ENCODE data around the gene DNAJC8.

DNAJC8 gene

DNA sequence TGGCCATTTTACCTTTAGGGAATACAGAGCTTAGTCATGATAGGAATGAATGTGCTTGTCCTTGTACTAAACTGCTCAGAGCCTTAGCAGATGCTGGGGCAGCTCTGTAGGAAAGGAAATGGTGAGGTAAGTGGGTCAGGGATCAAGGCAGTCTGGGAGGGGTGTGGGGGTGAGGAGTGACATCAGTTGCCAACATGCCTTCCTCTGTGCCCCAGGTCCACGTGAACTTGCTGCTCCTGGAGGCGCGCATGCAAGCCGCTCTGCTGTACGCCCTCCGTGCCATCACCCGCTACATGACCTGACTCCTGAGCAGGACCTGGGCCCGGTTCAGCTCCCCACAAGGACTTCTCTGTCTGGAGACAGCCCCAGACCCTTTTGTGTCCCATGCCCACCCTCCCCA, 47.7 kb upstream of the DNAJC8 start:
- no peaks in the 10 kb centered on the region for H3F3A ChIP-seq (ENCODE audit: control insufficient read depth, insufficient read depth)
- no peaks in the 10 kb centered on the region for H3K9me2 ChIP-seq (replicated peaks; ENCODE audit: control insufficient read depth, low read length)
- no peaks in the 10 kb centered on the region for H3K27me3 ChIP-seq (ENCODE audit: control insufficient read depth, low read length)
- H3K4me2 ChIP-seq (ENCODE audit: low read length): no peak overlapping the region
- no peaks in the 10 kb centered on the region for H4K20me1 ChIP-seq (ENCODE audit: control insufficient read depth, insufficient read depth, low read depth, low read length)
- TF ChIP-seq, protein P1, sequence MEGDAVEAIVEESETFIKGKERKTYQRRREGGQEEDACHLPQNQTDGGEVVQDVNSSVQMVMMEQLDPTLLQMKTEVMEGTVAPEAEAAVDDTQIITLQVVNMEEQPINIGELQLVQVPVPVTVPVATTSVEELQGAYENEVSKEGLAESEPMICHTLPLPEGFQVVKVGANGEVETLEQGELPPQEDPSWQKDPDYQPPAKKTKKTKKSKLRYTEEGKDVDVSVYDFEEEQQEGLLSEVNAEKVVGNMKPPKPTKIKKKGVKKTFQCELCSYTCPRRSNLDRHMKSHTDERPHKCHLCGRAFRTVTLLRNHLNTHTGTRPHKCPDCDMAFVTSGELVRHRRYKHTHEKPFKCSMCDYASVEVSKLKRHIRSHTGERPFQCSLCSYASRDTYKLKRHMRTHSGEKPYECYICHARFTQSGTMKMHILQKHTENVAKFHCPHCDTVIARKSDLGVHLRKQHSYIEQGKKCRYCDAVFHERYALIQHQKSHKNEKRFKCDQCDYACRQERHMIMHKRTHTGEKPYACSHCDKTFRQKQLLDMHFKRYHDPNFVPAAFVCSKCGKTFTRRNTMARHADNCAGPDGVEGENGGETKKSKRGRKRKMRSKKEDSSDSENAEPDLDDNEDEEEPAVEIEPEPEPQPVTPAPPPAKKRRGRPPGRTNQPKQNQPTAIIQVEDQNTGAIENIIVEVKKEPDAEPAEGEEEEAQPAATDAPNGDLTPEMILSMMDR (IDR thresholded peaks at IDR 0.05; ENCODE audit: low read depth, low read length, poor library complexity, severe bottlenecking): no peak
- no peak for TF ChIP-seq EZH2phosphoT487 (IDR thresholded peaks at IDR 0.05; ENCODE audit: borderline replicate concordance, low read length)
- no peaks in the 10 kb centered on the region for H3K9me3 ChIP-seq (ENCODE audit: control insufficient read depth, insufficient read depth, low read length)
- H3K4me3 ChIP-seq (ENCODE audit: low read length): no peak overlapping the region
- no peaks in the 10 kb centered on the region for H3K4me1 ChIP-seq (ENCODE audit: control insufficient read depth, low read length)
- no peak overlapping the region for H3K27ac ChIP-seq (ENCODE audit: low read depth, low read length)
- H3K79me2 ChIP-seq (ENCODE audit: control insufficient read depth, low read length): no peaks in the 10 kb centered on the region
- H3K36me3 ChIP-seq (ENCODE audit: control insufficient read depth, low read length): peaks cover 14% of the 10 kb centered on the region

DNA sequence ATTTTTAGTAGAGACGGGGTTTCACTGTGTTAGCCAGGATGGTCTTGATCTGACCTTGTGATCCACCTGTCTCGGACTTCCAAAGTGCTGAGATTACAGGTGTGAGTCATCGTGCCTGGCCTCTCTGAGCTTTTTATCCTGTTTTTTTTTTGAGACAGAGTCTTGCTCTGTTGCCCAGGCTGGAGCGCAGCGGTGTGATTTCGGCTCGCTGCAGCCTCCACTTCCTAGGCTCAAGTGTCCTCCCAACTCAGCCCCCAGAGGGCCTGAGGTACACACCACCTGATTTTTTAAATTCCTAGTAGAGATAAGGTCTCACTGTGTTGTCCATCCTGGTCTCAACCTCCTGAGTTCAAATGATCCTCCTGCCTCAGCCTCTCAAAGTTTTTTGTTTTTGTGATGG, 46.9 kb upstream of the DNAJC8 start:
- no peak overlapping the region for H3K27ac ChIP-seq (ENCODE audit: low read depth, low read length)
- H3F3A ChIP-seq (ENCODE audit: control insufficient read depth, insufficient read depth): no peaks in the 10 kb centered on the region
- TF ChIP-seq, protein P1 (IDR thresholded peaks at IDR 0.05; ENCODE audit: low read depth, low read length, poor library complexity, severe bottlenecking): no peak
- TF ChIP-seq EZH2phosphoT487 (IDR thresholded peaks at IDR 0.05; ENCODE audit: borderline replicate concordance, low read length): no peak
- no peaks in the 10 kb centered on the region for H3K9me3 ChIP-seq (ENCODE audit: control insufficient read depth, insufficient read depth, low read length)
- H4K20me1 ChIP-seq (ENCODE audit: control insufficient read depth, insufficient read depth, low read depth, low read length): no peaks in the 10 kb centered on the region
- H3K4me2 ChIP-seq (ENCODE audit: low read length): no peak overlapping the region
- H3K4me1 ChIP-seq (ENCODE audit: control insufficient read depth, low read length): no peaks in the 10 kb centered on the region
- H3K27me3 ChIP-seq (ENCODE audit: control insufficient read depth, low read length): no peaks in the 10 kb centered on the region
- peaks cover 14% of the 10 kb centered on the region for H3K36me3 ChIP-seq (ENCODE audit: control insufficient read depth, low read length)
- no peaks in the 10 kb centered on the region for H3K79me2 ChIP-seq (ENCODE audit: control insufficient read depth, low read length)
- no peaks in the 10 kb centered on the region for H3K9me2 ChIP-seq (replicated peaks; ENCODE audit: control insufficient read depth, low read length)
- H3K4me3 ChIP-seq (ENCODE audit: low read length): no peak overlapping the region

DNA sequence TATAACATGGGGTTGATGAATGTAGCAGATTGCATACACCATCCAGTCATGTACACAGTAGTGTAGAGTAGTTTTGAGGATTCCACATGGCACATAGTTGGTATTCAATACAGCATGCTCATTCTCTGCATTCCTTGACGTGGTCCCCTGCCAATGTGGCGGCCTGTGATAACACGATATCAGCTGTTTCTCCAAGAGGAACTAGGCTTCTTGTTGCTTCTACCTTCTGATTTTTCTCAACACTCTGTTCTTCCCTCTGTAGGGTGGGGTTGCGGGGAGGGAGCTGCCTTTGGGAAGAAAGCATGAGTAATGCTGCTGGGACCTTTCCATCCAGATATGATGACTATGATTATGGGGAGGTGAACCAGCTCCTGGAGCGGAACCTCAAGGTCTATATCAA, 45.9 kb upstream of the DNAJC8 start:
- Histone ChIP-seq H3K9me3 (ENCODE audit: control insufficient read depth, insufficient read depth, low read length) (no peaks in the 10 kb centered on the region), H3K27me3 (ENCODE audit: control insufficient read depth, low read length) (no peaks in the 10 kb centered on the region), H3K79me2 (ENCODE audit: control insufficient read depth, low read length) (no peaks in the 10 kb centered on the region), H3K27ac (ENCODE audit: low read depth, low read length) (no peak overlapping the region), H3K36me3 (ENCODE audit: control insufficient read depth, low read length) (peaks cover 22% of the 10 kb centered on the region), H3K9me2 (replicated peaks; ENCODE audit: control insufficient read depth, low read length) (no peaks in the 10 kb centered on the region), H4K20me1 (ENCODE audit: control insufficient read depth, insufficient read depth, low read depth, low read length) (no peaks in the 10 kb centered on the region), H3K4me1 (ENCODE audit: control insufficient read depth, low read length) (no peaks in the 10 kb centered on the region), H3K4me2 (ENCODE audit: low read length) (no peak overlapping the region), H3F3A (ENCODE audit: control insufficient read depth, insufficient read depth) (no peaks in the 10 kb centered on the region), H3K4me3 (ENCODE audit: low read length) (no peak overlapping the region)
- no peak for TF ChIP-seq EZH2phosphoT487 (IDR thresholded peaks at IDR 0.05; ENCODE audit: borderline replicate concordance, low read length)
- TF ChIP-seq, protein P1 (IDR thresholded peaks at IDR 0.05; ENCODE audit: low read depth, low read length, poor library complexity, severe bottlenecking): no peak

All from DOHH2 (cell line).